ENCODE measurements around the gene SPATS2L.
A peak's percentile ranks its signal among the peaks of the same experiment; 100 is the strongest.

SPATS2L gene, protein sequence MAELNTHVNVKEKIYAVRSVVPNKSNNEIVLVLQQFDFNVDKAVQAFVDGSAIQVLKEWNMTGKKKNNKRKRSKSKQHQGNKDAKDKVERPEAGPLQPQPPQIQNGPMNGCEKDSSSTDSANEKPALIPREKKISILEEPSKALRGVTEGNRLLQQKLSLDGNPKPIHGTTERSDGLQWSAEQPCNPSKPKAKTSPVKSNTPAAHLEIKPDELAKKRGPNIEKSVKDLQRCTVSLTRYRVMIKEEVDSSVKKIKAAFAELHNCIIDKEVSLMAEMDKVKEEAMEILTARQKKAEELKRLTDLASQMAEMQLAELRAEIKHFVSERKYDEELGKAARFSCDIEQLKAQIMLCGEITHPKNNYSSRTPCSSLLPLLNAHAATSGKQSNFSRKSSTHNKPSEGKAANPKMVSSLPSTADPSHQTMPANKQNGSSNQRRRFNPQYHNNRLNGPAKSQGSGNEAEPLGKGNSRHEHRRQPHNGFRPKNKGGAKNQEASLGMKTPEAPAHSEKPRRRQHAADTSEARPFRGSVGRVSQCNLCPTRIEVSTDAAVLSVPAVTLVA

DNA sequence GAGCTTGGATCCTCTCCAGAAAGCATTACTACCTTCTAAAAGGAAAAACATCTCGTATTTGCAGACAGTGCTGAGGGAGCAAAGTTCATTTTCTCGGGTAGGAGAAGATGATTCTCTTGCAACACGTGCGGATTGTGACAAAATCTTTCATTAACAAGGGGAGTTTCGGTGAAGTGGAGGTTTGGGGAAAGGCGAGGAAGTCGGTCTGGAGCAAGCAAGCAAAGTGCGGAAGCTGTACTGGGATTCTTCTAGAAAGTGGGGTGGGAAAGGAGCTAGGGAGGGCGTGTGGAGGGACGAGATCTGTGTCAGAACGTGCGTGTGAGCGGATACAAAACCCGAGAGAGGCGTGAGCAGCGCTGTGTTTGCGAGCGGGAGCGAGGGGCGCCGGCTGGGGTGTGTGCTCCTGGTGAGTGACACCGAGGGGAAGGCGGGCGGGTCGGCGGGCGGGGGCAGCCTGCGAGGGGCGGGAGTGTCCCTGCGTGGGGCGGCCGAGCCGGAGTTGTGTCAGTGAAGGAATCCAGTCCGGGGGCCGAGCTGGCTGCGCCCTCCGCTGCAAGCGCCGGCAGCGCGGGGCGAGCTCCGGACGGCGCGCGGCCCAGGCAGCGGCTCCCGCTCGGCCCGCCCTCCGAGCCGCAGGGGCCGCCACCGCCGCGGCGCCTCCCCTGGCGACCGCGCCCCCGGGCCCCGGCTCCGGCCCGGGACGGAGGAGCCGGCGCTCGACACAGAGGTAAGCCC is at the start of gene SPATS2L:
Gene SPATS2L, plus strand, starts transcription at position 498 of the 735 bp plus-strand sequence. CDS start 82,552 bp downstream, outside the sequence.
- DNase-seq (ENCODE audit: low spot score), result peak; percentile 77

DNA sequence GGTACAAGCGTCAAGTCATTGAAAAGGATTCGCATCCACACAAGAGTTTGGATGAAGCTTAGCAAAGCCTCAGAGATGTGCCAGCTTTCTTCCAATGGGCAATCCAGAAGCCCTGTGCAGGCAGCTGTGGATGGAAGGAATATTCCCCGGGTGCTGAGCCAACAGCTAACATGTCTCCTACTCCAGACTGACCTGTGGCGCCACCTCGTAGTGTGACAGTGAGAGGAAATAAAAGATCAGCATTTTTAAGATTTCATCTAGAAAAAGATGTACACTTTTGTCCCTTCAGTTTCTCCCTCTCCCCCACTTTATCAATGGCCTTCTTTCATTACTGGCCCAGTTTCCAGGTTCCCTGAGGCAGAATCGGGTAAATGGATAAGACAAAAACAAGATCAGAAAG is 48.9 kb upstream of the SPATS2L start:
- DNase-seq (ENCODE audit: low spot score), result no peak

DNA sequence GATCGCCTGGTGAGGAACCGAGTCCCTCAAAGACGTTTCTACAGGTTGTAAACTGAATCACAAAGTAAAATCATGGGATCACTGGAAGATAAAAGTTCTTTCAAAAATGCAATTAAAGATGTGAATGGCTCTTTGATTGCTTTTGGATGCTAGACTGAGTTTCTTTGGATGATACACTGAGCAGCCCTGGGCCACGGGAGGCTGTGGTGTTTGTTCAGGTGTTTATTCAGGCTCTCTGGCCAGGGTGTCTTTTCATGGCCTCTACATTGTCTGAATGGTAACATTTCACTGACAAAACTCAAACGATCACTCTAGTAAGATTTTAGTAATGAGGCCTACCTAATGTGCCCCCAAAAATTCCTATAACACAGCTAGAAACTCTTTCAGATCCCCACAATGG is 48.4 kb upstream of the SPATS2L start:
- DNase-seq (ENCODE audit: low spot score), result no peak

DNA sequence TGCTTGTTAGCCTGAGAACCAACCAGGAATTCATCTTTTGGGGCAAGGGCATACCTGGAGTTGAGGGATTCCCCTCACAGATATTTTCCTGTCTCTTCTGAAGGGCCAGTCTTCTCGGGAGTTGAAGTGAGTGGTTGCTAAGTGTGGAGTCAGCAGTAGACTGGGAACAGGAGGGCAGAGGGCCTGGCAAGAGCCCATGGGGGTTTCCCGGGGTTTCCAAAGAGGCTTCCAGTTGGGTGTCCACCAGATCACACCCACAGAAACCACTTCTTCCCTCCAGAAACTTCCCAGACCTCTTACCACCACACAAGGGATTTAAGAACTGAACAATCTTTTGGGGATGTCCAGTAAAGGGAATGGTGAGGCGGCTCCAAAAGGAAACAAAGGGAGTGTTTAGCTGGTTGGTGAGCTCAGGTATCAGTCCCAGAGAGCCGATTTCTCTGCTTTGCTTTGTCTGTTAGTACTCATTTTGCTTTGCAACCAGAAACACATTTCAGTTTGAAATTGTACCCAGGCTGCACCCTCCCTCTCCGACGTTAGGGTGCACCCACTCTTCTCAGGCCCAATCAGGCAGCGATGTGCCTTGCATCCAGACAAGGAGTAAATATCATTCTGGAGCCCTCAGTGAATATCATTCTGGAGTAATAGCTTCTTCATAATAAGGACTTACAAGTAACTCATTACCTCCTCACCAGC is 47.5 kb upstream of the SPATS2L start:
- no peak for DNase-seq (ENCODE audit: low spot score)

DNA sequence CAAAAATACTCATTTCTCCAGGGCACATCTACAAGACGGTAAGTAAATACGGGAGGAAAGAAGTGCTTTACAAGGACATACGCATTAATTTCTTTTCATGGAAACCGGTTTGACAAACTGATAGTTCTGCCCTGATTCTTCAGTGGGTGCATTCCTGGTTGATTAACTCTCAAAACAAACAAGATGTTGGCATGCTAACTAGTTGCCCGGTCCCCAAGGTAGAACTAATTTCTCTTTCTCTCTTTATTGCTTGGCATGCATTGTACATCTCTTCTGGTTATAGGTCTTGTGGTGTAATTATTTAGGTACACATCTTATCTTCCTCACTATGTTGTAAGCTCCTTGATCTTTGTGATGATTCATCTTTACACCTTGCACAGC is 46.9 kb upstream of the SPATS2L start:
- no peak for DNase-seq (ENCODE audit: low spot score)

DNA sequence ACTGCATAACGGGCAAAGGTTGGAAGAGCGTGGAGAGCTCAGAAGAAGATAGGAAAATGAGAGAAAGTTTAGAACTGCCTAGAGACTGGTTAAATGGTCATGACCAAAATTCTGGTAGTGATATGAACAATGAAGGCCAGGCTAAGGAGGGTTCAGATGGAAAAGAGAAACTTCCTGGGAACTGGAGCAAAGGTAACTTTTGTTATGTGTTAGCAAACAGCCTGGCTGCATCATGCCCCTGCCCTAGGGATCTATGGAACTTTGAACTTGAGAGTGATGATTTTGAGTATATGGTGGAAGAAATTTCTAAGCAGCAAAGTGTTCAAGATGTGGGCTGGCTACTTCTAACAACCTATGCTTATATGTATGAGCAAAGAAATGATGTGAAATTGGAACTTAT is 44.4 kb upstream of the SPATS2L start:
- DNase-seq (ENCODE audit: low spot score), result no peak

DNA sequence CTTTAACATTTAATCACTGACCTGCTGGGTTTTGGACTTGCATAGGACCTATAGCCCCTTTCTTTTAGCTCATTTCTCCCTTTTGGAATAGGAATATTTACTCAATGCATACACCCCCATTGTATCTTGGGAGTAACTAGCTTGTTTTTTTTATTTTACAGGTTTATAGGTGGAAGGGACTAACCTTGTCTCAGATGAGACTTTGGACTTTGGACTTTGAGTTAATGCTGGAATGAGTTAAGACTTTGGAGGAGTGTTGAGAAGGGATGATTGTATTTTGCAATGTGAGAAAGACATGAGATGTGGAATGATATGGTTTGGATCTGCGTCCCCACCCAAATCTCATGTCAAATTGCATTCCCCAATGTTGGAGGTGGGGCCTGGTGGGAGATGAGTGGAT is 43.2 kb upstream of the SPATS2L start:
- DNase-seq (ENCODE audit: low spot score), result no peak

DNA sequence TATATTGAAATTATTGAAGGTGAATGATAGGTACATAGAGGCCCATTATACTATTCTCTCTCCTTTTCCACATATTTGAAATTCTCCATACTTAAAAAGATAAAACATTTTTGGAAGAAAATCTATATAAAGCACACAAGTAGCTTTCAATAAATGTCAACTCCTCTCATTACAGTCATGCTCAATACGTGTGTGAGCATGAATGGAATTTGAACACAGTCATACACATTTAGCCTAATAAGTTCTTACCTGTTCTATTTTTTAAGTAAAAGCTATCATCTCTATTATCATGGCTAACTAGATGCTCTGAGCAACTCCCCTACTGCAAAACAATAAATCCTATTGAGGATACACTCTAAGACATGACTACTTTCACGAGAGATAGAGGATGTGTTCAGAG is 41.9 kb upstream of the SPATS2L start:
- no peak for DNase-seq (ENCODE audit: low spot score)

DNA sequence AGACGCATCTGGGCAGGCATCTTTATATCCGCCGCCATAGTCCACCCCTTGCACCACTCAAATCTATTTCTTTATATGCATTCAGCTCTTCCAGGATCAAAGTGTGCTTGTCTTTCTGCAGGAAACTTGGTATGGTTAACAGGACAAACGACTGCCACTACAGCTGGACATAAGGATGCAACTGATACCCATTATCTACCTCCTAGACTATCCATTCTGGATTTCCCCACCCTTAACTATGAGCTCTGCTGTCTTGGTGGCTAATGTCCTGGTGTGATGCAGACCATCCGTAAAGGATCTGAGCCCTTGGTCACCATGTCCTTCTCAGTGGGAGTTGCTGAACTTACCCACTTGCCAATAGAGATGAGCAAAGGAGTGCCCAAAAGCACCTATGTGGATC is 40.1 kb upstream of the SPATS2L start:
- no peak for DNase-seq (ENCODE audit: low spot score)

DNA sequence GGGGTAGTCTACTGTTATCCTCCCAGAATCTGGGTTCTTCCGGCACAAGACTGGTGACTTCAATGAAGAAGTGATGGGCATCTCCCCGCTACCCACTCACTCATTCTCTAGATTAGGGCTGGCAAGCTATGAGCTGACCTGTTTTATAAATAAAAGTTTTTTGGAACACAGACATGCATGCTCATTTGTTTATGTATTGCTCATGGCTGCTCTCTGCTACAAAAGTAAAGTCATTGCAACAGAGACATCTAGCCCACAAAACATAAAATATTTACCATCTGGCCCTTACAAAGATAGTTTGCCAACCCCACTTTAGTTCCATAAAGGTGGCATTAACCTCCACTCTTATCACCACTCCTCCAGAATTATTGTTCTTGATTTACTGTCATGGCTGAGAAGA is 39.1 kb upstream of the SPATS2L start:
- no peak for DNase-seq (ENCODE audit: low spot score)

DNA sequence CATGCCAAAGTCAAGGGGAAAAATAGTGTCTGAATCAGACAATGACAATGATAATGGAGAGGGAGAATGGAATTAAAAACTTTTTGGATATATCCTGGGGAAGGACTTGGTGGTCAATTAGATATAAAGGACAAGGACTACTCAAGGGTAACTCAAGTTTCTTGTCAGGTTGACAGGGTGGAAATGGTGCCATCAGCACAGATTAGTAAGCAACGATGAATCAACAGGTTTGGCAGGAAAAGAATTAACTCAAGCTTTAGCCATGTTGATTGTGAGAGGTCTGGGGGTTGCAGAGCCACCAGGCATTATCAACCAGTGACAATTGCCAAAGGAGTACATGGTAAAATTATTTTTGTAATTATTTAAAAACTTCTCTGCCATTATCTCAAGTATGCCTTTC is 35.8 kb upstream of the SPATS2L start:
- DNase-seq (ENCODE audit: low spot score), result peak; percentile 3

DNA sequence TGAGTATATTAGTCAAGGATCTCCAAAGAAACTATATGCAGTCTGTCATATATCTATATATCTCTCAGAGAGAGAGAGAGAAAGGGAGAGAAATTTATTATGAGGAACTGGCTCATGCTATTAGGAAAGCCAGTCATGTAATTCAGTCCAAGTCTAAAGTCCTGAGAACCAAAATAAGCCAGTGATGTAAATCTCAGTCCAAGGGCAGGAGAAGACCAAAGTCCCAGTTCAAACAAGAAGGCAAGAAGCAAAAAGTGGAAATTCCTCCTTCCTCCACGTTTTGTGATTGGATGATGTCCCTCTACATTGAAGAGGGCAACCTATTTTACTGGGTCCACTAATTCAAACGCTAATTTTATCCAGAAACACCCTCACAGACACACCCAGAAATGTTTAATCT is 34.2 kb upstream of the SPATS2L start:
- no peak for DNase-seq (ENCODE audit: low spot score)

DNA sequence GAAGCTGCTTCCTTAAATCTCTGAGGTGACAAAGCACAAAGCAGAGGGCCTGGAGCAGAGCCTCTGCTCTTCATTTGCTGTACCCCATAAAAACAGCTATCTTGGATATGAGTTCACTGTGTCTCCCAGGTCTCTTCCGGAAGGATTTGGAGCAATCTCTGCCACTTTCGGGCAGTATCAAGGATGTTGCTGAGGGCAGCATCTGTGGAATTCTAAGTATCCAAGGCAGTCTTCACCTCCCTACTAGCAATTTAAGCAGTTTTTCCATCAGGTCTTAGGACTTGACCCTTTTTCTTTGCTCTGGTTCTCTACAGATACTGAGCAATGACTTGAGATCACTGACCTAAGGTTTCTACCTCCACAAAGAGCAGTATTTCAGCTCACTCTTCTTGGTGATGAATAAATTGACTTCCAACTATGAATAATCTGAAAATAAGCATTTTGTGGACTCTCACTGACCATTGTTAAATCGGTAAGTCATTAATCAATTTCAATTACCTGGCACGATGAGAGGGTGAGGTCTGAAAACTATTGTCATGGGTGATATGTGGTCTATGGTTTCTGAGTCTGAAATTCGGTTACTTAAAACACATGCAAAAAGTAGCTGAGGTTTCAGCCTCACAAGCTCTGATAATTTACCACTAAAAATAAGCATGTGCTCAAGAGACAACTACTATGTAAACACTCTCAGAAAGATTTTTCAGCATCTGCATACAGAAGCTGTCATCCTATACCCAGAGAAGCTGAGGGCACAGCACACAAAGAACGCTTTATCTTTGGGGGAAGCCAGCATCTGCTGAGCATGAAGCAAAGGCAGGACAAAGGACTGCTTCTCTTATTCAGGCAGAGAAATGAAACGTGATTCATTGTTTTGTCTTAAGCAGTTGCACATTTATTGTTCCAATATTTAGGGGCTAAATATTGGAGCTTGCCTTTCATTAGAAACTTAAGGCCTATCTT is 32.1 kb upstream of the SPATS2L start:
- DNase-seq (ENCODE audit: low spot score), result no peak

DNA sequence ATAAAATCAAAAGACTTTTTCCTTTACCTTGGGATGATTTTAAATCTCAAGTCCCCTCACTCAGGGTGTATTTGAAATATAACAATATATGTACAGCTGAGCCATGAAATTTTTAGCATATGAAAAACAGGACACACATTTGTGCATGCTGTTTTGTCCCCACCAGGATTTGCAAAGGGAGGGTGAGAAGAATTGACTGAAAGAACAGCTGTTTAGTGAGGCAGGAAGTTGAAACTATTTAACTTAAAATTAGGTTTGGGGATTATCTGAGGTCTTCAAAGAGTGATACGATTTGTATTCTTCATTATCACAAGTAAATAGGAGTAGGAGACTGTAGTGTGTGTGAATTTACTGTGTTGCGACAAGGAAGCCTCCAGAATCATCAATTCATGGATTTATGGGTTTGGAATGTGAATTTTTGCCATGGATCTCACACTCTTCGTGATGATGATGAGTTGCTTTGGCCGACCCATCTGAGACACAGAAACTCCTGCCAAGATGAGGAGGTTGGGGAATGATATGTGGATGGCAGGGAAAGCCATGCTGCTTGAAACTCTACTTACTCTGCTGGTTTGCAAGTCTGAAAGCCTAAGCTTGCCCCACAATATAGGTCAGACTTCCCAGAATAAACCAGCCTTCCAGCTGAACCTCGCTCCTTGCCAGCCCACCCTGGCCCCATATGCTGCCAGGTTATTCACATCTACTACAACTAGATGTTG is 31.0 kb upstream of the SPATS2L start:
- no peak for DNase-seq (ENCODE audit: low spot score)

DNA sequence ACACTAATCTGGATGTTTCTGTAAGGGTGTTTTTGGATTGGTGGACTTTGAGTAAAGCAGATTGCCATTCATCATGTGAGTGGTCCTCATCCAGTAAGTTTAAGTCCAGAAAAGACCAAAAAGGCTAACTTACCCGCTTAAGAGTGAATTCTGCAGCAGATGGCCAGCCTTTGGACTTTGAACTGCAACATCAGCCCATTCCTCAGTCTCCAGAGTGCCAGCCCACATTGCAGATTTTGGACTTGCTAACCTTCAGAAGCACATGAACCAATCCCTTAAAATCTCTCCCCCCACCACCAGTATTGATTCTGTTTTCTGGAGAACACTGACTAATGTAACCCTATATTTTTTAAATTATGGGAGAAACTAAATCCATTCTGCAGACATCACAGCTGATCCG is 30.0 kb upstream of the SPATS2L start:
- no peak for DNase-seq (ENCODE audit: low spot score)

DNA sequence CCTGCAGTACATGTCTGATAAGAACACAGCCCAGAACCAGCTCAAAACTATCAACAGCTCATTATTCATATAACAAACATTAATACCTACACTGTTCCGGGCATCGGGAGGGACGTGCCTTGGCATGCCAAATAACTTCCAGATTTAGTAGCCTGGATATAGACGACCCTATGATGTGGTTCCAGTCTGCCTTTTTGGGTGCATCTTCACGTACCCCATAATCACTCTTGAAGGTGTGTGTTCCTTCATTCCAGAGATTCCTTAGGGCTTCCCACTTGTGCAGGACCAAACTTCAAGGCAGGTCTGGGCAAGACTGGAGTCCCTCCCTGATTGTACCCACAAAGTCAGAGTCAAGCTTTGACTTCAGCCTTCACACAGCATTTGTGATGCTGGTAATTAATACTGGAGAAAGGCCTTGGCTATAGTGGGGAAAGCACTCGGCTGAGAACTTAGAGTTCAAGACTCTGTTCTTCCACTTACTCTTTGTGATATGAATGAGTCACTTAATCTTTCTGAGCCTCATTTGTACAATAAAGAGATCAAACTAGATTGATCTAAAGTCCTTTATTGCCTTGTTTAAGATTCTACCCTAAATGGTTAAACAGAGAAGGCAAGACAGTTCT is 27.7 kb upstream of the SPATS2L start:
- DNase-seq (ENCODE audit: low spot score), result no peak

DNA sequence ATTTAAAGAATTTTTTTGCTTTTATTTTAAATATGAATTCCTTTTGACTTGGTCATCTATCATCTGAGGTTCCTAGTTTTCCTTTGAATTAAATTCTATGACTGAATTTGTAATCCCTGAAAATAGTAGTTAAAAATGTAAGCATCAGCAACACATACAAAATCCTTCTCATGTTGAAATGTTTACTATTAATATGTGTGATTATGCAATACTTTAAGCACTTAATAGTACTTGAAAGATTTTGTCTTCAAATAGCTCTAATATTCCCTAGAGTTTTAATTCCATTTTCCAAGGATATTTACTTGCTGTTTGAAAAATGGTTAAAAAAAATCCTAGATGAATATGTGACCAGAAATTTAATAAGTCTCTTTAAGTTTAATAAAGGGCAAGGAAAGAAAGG is 26.6 kb upstream of the SPATS2L start:
- no peak for DNase-seq (ENCODE audit: low spot score)

DNA sequence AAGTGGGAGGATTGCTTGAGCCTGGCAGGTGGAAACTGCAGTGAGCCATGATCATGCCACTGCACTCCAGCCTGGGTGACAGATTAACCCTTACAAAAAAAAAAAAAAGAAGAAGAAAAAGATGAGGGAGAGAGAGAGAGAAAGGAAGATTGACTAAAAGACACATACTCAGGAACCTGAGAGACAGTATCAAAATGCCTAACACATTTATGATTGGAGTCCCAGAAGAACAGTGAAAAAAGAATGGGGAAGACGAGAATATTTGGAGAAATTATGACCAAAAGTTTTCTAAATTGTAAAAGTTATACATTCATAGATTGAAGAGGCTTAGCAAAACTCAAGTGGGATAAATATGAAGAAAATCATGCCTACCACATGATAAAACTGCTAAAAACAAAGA is 19.9 kb upstream of the SPATS2L start:
- DNase-seq (ENCODE audit: low spot score), result no peak

DNA sequence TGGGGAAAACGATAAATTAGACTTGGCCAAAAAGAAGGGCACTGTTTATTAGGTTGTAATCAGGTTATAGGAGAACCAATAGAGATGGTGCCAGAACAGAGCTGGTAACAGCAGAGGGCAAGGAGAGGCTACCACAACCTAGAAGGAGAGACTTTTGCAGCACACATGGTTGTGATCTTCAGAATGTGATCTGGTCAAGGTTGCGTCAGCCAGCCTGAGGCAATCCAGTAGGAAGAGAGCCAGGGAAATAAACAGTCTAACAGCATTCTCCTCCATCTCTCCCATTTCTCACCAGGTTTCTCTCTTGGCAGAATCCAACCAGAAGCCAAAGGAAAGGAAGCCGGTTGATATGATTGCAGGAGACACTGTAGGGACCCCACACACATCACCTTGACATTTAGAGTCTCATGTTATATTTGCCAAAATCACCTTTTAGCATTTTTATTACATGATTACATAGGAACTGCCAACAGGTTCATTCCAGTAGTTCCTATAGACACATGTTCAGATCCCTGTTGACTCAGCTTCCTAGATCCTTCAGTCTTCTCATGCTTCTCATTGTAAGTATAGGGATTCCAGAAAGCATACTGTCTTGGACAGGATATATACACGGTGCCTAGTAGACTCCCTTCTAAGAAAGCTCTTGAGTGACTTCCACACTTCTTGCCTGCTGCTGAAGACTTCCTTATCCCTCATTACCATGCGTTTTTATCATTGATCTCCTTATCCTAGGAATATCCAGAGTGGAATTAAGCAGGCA is 17.6 kb upstream of the SPATS2L start:
- no peak for DNase-seq (ENCODE audit: low spot score)

DNA sequence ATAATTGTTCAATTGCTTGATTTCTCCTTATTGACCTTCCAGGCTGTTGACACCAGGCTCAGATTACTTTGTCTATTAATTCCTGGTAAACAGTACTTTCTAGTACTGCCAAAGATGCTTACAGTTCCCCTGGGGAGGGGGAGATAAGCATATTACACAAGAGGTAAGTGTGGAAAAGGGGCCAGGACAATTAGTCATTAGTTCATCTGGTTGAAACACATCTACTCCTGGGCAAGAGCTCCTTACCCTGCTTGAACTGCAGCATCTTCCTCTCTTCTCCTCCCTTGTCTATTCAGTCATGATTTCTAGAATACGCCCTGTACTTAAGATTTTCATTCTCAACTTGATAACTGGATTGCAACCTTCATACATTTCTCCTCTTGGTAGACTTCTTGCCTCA is 10.4 kb upstream of the SPATS2L start:
- DNase-seq (ENCODE audit: low spot score), result no peak

All from RKO (cell line).